OCI-LY3 (cell line): ENCODE measurements around the gene CD58.

Source experiments
- H2AFZ ChIP-seq: fragments of 200-600, 300-600 bp; shearing (Covaris generic); 2 replicates; pipeline ENCODE4 v1.6.0; 2014; ENCODE audit warnings: antibody characterized with exemption, low read depth, low read length
- H3K27ac ChIP-seq: fragments of 200-600, 300-600 bp; sonication (generic); 2 replicates; pipeline ENCODE4 v1.5.1; 2014; ENCODE audit warnings: mild to moderate bottlenecking, low read length, moderate library complexity, mixed read lengths
- H3K27me3 ChIP-seq: fragments of 200-600, 300-600 bp; sonication (generic); 2 replicates; pipeline ENCODE4 v1.6.1; 2014; ENCODE audit warnings: low read depth, low read length, mixed read lengths
- H3K36me3 ChIP-seq: fragments of 200-600, 300-600 bp; sonication (generic); replicated peaks from 2 replicates; pipeline ENCODE3; 2014; ENCODE audit warnings: low read depth, low read length, mixed read lengths
- H3K4me1 ChIP-seq: fragments of 300-600, 200-600 bp; sonication (generic); 2 replicates; pipeline ENCODE4 v1.6.1; 2014; ENCODE audit warnings: low read length, mixed read lengths
- H3K4me2 ChIP-seq: fragments of 200-600, 300-600 bp; sonication (generic); 2 replicates; pipeline ENCODE4 v1.6.1; 2014; ENCODE audit warnings: low read length, mixed read lengths
- H3K4me3 ChIP-seq: fragments of 300-600, 200-600 bp; sonication (generic); 2 replicates; pipeline ENCODE4 v1.5.1; 2014; ENCODE audit warnings: antibody characterized with exemption, mild to moderate bottlenecking, low read length, moderate library complexity
- H3K79me2 ChIP-seq: fragments of 300-600, 200-600 bp; shearing (Covaris generic); 2 replicates; pipeline ENCODE4 v1.6.1; 2014; ENCODE audit warnings: mild to moderate bottlenecking, low read length, mixed read lengths
- H3K9ac ChIP-seq: fragments of 300-600, 200-600 bp; shearing (Covaris generic); 2 replicates; pipeline ENCODE4 v1.6.0; 2014; ENCODE audit warnings: mild to moderate bottlenecking, low read length, moderate library complexity
- H3K9me3 ChIP-seq: fragments of 200-600, 300-600 bp; shearing (Covaris generic); 2 replicates; pipeline ENCODE4 v1.6.1; 2014; ENCODE audit warnings: low read length, mixed read lengths; ENCODE audit not compliant: insufficient read depth
- H4K20me1 ChIP-seq: fragments of 200-600, 300-600 bp; sonication (generic); 2 replicates; pipeline ENCODE4 v1.6.1; 2016; ENCODE audit warnings: low read length, mixed read lengths; ENCODE audit not compliant: insufficient read depth
- EZH2phosphoT487 ChIP-seq: fragments of 200-600 bp; shearing (Covaris generic); IDR thresholded peaks from 2 replicates; pipeline ENCODE4 v1.6.1; 2018; ENCODE audit warnings: antibody characterized with exemption, mixed run types, low read depth
- TF ChIP-seq, protein P1 (sequence below): fragments of 200-600, 300-600 bp; sonication (generic); IDR thresholded peaks from 2 replicates; pipeline ENCODE4 v1.5.1; 2014; ENCODE audit warnings: antibody characterized with exemption, low read length, low read depth

CD58 gene

DNA sequence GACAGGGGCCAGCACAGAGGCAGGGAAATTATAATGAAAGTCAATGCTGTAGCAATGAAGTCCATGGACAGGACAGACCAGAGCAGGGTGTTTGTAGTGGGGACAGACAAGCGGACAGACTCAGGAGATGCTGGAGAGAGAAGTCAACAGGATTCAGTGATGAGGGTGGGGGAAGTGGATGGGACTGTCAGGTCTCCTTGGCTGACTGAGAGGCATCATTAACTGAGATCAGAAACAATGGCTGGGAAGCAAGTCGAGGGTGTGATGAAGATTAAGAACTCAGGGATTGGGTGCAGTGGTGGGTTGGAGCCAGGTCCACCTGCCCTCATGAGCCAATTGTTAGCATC, 25.5 kb downstream of the CD58 start:
- Histone ChIP-seq H2AFZ (no peak overlapping the region), H3K4me3 (peak overlapping the region; percentile 68), H3K9me3 (no peaks in the 10 kb centered on the region), H3K4me1 (peaks cover 88% of the 10 kb centered on the region), H4K20me1 (no peaks in the 10 kb centered on the region), H3K79me2 (peaks cover 50% of the 10 kb centered on the region), H3K4me2 (peak overlapping the region; percentile 77), H3K36me3 (peaks cover 13% of the 10 kb centered on the region), H3K27me3 (no peaks in the 10 kb centered on the region), H3K9ac (peak overlapping the region; percentile 90), H3K27ac (peak overlapping the region; percentile 96)
- TF ChIP-seq, protein P1, sequence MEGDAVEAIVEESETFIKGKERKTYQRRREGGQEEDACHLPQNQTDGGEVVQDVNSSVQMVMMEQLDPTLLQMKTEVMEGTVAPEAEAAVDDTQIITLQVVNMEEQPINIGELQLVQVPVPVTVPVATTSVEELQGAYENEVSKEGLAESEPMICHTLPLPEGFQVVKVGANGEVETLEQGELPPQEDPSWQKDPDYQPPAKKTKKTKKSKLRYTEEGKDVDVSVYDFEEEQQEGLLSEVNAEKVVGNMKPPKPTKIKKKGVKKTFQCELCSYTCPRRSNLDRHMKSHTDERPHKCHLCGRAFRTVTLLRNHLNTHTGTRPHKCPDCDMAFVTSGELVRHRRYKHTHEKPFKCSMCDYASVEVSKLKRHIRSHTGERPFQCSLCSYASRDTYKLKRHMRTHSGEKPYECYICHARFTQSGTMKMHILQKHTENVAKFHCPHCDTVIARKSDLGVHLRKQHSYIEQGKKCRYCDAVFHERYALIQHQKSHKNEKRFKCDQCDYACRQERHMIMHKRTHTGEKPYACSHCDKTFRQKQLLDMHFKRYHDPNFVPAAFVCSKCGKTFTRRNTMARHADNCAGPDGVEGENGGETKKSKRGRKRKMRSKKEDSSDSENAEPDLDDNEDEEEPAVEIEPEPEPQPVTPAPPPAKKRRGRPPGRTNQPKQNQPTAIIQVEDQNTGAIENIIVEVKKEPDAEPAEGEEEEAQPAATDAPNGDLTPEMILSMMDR, result no peak
- TF ChIP-seq EZH2phosphoT487, result no peak

DNA sequence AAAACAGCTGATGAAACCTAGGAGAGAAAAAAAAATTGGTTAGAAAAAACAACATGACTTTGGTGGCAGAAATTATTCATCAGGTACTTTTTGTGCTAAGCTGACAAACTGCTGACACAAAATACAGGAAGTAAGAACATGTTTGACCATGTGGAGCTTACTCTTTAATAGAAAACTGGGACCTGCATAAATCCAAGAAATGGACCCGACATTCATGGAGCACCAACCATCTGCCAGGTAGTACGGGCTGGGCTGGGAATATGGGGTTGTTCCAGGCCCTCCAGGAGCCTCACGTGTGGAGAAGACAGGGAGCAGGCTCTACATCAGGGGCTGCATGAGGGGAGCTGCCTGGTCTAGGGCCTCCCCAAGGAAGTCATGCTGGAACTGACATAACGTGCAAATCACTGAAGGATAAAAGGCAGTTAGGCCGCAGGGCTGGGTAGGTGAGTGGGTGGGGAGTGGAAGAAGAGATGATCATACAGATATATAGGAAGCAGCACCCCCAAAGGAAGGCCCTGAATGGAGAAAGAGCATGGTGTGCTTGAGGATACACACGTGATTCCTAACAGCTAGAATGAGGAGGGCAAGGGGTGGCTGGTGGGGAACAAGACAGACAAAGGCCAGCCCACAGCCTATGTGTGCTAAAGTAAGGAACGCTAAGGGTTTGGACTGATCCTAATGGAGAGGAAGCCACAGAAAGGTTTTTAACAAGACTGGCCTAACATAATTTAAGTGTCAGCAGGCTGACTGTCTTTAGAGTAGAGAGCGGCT, 26.1 kb downstream of the CD58 start:
- no peaks in the 10 kb centered on the region for H3K27me3 ChIP-seq
- H3K9me3 ChIP-seq, result no peaks in the 10 kb centered on the region
- H2AFZ ChIP-seq, result no peak overlapping the region
- H3K79me2 ChIP-seq, result peaks cover 46% of the 10 kb centered on the region
- H3K27ac ChIP-seq, result peak overlapping the region; percentile 96
- peak overlapping the region; percentile 90 for H3K9ac ChIP-seq
- peaks cover 91% of the 10 kb centered on the region for H3K4me1 ChIP-seq
- TF ChIP-seq, protein P1, result no peak
- no peak for TF ChIP-seq EZH2phosphoT487
- H3K36me3 ChIP-seq, result peaks cover 10% of the 10 kb centered on the region
- H3K4me2 ChIP-seq, result peak overlapping the region; percentile 77
- H4K20me1 ChIP-seq, result no peaks in the 10 kb centered on the region
- peak overlapping the region; percentile 68 for H3K4me3 ChIP-seq

- Histone ChIP-seq H3K9ac (peak overlapping the region; percentile 78), H3K4me2 (peak overlapping the region; percentile 70), H4K20me1 (no peaks in the 10 kb centered on the region), H3K79me2 (peaks cover 5% of the 10 kb centered on the region), H3K4me3 (peak overlapping the region; percentile 27; the same call in 1 of the 2 replicates), H3K36me3 (no peaks in the 10 kb centered on the region), H3K4me1 (peaks cover 83% of the 10 kb centered on the region), H3K27me3 (no peaks in the 10 kb centered on the region), H3K9me3 (no peaks in the 10 kb centered on the region), H2AFZ (no peak overlapping the region), H3K27ac (peak overlapping the region; percentile 96)
- no peak for TF ChIP-seq EZH2phosphoT487
- TF ChIP-seq, protein P1, result no peak
Observed at GRCh38 chr1:116540088-116540487, 30.7 kb downstream of the CD58 start.

DNA sequence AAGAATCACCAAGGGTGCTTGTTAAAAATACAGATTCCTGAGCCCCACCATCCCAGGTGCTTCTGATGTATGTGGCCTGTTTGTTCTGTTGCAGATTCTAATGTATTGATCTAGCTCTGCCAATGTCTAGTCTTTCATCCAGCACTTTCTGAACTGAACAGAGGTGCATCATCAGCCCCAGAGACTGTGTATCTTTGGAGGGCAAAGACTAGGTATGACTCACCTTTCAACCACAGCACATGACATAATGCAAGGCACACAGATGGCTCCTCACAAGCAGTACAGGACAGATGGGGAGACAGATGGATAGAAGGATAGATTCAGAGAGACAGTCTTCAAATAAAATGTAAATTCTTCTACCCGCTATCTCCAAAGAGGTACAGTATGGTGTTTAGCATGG, 32.3 kb downstream of the CD58 start:
- H3K4me2 ChIP-seq, result peak overlapping the region; percentile 45; the same call in 1 of the 2 replicates
- H3K27ac ChIP-seq, result peak overlapping the region; percentile 96
- H4K20me1 ChIP-seq, result no peaks in the 10 kb centered on the region
- no peaks in the 10 kb centered on the region for H3K36me3 ChIP-seq
- H3K4me1 ChIP-seq, result peaks cover 67% of the 10 kb centered on the region
- no peak overlapping the region for H3K4me3 ChIP-seq
- H3K79me2 ChIP-seq, result no peaks in the 10 kb centered on the region
- H3K9me3 ChIP-seq, result no peaks in the 10 kb centered on the region
- TF ChIP-seq, protein P1, result no peak
- no peak for TF ChIP-seq EZH2phosphoT487
- no peaks in the 10 kb centered on the region for H3K27me3 ChIP-seq
- H2AFZ ChIP-seq, result no peak overlapping the region
- H3K9ac ChIP-seq, result peak overlapping the region; percentile 72; the same call in 1 of the 2 replicates
